GM19023 (cell line): ENCODE data around the gene SGCB.
"Not testable (repeated sequence)": the region's sequence is repeated elsewhere in the genome, so short reads cannot be mapped to it uniquely, and the experiment has no call there.

ENCODE experiments used
- ATAC-seq: cut with Tn5 transposase; IDR thresholded peaks from one replicate; pipeline ENCODE4 v1.9.1; 2021; ENCODE audit warnings: mild to moderate bottlenecking, moderate library complexity; ENCODE audit not compliant: unreplicated experiment

SGCB gene, protein sequence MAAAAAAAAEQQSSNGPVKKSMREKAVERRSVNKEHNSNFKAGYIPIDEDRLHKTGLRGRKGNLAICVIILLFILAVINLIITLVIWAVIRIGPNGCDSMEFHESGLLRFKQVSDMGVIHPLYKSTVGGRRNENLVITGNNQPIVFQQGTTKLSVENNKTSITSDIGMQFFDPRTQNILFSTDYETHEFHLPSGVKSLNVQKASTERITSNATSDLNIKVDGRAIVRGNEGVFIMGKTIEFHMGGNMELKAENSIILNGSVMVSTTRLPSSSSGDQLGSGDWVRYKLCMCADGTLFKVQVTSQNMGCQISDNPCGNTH

DNA sequence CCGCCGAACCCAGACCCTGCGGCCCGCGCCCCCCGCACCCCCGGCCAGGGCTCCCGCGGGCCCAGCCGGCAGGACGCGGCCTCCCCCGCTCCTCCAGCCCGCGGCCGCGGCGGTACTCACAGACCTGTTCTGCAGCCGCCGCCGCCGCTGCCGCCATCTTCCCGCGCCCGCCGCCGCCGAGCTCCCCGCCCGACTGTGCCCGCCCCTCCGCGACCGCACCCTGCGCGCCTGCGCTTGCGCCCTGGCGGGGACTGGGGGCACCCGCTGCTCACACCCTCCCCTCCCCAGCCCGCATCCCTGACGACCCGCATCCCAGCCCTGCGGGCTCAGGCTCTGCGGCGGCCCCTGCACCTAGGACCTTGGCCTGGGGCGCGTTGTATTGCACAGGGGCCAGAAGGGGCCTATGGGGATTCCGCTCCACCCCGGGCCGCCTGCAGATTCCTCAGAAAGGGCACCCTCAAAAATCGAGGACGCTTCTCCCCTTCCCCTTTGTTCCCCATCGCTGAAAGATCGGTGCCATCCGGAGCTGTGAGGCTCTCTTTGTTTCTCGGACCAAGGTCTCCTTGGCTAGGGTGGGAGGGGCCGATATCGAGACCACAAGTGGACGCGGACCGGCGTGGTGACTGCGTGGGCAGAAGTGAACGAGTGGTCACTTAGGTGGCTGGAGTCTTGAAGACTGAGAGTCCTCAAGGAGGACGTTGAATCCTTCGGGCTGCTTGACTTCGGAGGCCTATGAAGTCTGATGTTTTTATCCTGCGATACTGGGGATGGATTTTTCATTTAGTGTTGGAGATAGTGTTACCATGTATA is at the start of gene SGCB:
Gene SGCB (minus strand): TSS at position 197 of the 810 bp plus-strand sequence. CDS start 40 bp downstream, at position 157.
- peak; percentile 95 for ATAC-seq

DNA sequence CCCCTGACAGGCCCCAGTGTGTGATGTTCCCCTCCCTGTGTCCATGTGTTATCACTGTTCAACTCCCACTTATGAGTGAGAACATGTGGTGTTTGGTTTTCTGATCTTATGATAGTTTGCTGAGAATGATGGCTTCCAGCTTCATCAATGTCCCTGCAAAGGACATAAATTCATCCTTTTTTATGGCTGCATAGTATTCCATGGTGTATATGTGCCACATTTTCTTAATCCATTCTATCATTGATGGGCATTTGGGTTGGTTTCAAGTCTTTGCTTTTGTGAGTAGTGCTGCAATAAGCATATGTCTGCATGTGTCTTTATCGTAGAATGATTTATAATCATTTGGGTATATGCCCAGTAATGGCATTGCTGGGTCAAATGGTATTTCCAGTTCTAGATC is 48.3 kb upstream of the SGCB start:
- ATAC-seq: not testable (repeated sequence)

DNA sequence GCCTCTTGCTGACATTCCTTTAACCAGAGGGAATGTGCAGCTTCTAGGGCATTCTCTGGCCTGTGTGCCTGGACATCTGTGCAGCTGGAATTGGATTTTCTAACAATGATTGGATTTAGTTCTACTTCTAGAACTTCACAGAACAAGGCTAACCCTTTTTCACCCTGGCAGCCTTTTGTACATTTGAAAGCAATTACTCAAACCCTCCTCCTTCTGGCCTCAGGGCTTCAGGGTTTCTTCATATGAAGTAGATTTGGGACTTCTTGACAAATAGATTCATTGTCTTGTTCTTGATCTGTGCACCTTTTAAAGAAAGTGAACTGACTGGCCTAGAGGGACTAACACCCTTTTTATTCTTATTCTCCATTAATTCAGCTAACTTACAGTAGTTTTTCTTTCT is 43.1 kb upstream of the SGCB start:
- ATAC-seq: no peak

DNA sequence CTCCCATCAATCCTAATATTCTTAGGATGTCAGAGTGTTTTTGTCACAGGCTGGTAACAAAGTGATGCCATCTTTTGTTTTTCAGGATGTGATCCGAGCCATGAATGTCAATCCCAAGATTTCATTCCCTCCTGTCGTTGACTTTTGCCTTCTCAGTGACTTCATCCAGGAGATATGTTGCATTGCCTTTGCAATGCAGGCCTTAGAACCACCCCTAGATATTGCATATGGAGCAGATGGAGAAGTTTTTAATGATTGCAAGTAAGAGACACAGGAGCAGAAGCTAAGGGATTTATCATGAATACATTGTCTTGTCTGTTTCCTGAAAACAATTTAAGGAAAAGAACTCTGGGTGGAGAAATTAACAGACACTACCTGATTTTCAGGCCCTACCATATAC is 41.6 kb upstream of the SGCB start:
- ATAC-seq: no peak

DNA sequence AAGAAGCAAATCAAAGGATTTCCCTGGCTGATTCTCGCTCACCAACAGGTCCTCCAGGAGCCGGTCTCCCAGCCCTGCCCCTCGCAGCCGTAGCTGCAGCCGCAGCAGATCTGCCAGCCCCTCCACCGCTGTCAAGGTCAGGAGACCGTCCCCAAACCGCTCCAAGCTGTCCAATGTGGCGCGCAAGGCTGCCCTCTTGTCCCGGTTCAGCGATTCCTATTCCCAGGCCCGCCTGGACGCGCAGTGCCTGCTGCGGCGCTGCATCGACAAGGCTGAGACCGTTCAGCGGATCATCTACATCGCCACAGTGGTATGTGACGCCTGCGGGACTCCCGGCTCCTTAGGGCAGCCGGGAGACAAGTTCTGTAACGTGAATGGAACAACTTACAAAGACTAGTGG is 38.6 kb upstream of the SGCB start:
- no peak for ATAC-seq

DNA sequence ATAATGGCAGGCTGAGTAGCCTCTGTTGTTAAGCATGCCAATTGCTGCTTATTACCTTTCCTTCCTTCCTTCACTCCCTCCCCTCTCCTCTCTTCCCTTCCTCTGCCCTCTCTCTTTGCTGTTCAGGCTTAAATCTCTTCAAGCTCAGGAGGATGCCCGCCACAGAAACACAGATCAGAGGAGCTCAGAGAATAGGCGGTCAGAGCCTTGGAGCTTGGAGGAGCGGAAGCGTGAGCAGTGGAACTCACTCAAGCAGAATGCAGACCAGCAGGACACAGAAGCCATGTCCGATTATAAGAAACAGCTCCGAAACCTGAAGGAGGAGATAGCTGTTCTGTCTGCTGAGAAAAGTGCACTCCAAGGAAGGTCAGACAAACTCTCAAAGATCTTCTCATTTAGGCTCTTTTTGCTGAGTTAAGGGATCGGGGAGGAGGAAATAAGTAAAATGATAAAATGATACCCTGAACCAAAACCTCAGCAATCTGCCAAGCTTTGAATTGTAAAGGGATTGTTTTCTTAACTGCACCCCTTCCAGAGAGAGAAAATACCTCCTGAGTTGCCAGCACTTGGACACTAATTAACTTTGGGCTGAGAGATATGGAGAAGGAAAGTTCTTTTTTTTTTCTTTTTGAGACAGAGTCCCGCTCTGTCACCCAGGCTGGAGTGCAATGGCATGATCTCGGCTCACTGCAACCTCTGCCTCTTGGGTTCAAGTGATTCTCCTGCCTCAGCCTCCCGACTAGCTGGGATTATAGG is 33.9 kb upstream of the SGCB start:
- ATAC-seq: no peak

DNA sequence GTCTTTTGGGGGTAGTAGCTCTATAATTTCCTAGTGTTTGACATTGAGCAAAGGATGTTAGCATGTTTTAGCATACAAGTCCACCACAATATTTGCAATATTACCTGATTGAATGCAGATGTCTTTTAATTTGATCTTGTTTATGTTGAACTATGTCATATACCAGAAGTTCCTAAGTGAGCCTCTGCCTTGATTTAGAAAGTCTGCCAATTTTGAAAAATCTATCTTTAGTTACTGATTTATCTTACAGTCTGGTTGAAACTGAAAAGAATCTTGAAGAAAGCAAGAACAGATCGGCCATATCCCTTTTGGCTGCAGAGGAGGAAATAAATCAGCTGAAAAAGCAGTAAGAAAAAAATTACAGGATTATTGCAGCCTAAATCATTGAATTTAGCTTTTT is 31.5 kb upstream of the SGCB start:
- ATAC-seq: no peak

DNA sequence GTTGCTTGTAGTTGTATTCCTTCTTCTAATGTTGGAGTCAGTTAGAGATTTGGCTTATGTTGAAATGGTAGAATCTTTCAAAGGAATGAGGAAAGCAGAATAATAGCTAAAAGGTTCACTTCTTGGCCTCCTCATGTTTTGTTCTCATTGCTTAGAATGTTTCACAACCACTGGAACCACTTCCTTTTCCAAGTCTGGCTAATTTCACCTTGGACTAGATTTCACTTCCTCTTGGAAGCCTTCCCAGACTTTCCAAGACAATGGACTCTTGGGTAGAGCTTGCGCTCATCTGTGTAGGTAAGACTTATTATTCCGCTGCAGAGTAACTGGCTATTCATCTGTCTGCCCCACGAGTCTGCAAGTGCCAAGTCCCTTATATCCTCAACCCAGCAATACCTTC is 21.3 kb upstream of the SGCB start:
- no peak for ATAC-seq

DNA sequence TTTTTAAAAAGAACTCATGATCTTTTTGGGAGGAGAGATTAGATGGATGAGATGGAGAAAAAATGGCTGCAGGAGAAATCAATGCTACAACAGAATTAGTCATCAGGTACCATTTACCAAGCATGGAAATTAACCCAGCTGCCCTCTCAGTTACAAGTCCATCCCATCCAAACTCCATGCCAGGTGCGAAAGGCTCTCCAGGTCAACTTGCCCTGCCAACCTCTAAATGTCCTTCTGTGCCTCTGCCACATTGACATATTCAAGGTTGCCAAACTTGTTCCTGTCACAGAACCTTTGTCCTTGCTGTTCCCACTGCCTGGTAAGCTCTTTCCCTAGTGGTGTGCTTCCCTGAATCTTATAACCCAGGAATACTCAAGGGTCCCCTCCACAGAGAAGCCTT is 20.2 kb upstream of the SGCB start:
- no peak for ATAC-seq

DNA sequence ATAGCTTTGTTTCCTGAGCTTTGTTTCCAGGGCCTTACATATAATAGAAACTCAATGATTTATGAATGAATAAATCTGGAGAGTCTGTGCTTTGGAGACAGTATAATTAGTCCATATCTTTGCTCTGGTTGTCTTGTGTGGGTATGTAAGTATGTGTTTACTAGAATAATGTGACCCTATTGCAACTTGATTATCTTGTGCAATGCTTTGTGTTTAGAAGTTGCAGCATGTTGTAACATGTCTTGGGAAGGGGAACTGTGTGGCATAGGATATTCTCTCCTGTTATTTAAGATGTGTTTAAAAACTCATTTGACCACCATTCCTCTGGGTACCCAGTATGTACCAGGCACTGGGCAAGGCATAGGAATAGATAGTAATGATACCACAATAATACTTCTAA is 19.1 kb upstream of the SGCB start:
- no peak for ATAC-seq

DNA sequence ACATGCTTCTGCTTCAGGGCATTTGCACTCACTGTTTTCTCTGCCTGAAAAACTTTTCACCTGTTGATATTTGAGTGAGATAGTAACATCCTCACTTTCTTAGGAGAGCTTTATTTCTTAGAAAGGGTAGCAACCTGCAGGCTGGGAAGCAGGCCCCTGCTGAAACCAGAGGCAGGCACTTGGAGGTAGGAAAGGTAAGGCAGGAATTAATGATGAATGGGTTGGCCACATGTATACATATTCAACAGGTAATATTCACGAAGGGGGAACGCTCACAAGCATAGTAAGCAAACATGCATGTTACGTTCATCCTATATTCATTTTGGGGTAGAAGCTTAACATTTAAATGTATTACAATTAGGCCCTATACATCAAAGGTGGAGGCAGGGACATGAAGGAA is 16.2 kb upstream of the SGCB start:
- ATAC-seq: no peak

DNA sequence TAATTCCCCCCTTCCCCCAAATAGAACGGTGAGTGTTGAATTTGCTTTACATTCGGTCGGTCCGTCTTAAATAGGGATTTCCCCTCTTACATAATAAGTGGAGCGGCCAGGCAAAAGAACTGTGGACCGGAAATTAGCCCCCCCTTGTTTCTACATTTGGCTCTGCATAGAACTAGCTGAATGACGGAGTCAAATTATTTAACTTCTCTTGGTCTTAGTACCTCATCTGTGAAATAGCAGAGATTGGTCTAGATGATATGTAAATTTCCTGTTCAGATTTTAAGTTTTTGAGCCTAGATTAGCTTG is 14.3 kb upstream of the SGCB start:
- peak; percentile 59 for ATAC-seq

DNA sequence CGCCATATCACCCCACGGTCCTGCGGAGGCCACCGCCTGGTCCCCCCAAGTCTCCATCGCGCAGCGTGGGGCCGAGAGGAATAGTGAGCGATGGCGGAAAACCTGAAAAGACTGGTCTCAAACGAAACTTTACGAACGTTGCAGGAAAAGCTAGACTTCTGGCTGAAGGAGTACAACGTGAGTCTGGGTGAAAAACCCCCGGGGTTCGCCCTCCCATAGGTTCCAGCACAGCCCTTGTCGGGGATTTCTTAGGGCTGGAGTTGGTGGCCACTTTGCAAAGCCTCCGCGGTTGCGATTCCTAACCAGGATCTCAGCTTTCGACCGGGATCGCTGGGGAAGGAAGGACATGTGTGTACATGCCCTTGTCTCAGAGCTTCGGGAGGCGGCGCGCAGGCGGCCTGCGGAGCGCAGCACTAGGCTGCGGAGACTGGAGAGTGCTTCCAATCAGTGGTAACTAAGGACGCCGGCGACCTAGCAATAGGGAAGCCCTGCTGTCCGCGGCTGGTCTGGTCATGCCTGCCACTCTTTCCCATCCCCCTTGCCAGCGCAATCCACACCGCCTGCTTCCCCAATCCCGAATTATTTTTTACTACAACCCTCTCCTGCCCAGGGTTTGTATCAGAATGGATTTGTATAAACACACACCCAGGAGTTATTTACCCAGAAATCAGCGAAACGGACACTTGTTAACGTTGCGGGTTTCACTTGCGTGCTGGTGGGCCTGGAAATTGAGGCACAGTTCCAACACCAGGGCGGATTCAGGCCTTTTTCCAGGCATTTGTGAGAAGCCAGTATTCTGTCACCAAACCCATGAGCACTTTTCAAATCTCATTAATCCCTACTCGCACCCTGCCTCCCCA is 13.7 kb upstream of the SGCB start:
- peak; percentile 52 for ATAC-seq

DNA sequence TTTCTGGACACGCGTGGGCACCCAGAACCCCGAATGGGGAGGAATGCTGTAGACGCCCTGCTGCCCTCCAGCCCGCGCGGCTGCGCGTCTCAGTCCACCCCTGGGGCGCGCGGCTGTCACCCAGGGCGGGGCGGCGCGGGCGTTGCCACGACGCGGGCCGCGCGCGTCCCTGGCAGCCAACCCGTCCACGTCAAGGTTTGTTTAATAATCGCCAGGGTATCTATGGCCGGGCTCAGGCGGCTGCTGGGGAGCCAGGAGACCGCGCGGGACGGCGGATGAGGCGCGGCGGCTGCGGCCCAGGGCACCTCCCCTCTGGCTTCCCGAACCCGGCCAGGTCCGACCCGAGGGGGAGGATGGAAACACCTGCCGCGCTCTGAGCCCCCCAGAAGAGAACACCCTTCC is 13.1 kb upstream of the SGCB start, which contains the start of gene SPATA18:
Gene SPATA18 (plus strand): TSS at position 92 of the 402 bp plus-strand sequence. CDS start 401 bp downstream, outside the sequence.
- peak; percentile 48 for ATAC-seq

DNA sequence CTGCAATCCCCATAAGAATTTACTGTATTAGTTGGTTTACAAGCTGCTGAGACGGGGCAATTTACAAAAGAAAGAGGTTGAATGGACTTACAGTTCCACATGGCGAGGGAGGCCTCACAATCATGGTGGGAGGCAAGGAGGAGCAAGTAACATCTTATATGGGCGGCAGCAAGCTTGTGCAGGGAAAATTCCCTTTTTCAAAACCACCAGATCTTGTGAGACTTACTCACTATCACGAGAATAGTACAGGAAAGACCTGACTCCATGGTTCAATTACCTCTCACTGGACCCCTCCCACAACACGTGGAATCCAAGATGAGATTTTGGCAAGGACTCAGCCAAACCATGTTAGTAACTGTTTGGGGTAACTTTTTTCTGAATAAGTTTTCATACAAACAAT is 11.2 kb upstream of the SGCB start:
- no peak for ATAC-seq

DNA sequence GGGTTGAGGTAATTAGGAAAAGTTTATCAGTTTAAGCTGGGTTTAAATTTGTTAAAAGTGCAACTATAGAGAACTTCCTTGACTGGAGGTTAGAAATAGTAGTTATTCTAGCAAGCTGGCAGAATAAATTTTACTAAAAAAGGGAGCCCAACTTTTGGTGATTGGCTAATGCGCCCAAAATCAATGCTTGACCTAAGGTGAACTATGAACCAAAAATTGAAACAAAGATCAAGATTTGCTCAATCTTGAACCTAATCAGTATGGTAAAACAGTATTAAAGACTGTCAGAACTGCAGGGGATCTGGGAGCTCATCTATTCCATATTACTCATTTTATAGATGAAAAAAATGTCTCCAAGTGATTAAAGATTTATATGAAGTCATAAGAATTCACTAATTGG is 6.9 kb upstream of the SGCB start:
- ATAC-seq: no peak

DNA sequence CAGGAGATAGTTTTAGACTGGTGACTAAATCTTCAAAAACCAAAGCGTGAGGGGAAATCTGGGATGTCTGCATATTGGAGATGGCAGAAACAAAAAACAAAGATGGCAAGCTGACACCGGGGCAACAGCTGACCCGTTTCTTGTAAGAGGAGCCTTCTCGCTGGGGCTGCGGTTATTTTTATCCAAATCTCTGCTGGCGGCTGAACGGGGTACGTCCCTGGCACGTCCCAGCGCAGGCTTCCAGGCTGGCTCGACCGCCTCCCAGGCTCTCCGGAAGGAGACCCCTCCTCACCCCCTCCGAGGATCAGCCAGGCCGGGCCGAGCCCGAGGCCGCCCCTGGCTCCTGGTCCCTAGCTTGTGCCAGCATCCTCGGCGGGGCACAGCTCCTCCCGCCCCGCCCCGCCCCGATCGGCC is 403 bp downstream of the SGCB start:
- peak; percentile 58 for ATAC-seq

DNA sequence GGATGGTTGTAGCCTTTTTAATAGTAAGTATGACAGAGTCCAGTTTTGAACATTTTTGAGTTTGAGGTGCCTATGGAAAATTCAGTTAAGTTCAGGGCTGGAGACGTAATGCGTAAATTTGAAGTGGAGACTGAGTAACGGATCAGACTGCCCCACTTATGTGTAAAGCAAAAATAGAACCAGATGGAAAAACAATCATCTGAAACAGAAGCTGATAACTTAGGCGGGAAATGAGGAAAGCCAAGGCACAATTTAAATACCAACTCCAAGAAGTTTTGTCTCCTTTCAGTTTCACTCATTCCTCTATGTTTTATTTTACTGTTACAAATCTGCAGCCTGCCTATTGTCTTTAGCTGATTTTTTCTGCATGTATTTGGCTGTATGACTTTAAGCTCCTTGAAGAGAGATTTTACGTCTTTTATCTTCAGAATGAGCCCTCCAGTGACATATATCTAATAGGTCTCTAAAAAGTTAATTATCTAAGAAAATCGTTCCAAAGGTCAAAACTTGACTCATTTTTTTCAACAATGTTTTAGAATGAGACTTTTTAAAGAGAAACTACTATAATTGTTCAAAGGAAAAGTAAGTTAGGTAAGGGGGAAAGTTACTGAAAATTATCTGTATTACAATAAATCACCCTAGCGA is 1.1 kb downstream of the SGCB start:
- ATAC-seq: no peak

DNA sequence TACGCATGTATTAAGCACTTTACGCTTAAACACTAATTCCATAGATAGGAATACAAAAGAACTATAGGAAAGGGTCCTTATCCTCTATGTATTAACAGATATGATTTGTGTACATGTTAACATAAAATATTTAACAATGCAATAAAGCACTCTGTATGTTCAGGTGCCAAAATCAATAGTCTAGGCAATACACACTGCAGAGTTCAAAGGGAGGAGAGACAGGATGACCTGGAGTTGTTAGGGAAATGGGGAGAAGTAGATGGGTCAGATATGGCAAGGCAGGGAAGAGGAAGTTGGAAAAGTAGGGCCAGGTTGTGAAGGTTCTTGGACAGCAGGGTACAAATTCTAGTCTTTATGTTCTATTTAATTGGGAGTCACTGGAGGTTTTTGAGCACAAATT is 2.9 kb downstream of the SGCB start:
- ATAC-seq: no peak

DNA sequence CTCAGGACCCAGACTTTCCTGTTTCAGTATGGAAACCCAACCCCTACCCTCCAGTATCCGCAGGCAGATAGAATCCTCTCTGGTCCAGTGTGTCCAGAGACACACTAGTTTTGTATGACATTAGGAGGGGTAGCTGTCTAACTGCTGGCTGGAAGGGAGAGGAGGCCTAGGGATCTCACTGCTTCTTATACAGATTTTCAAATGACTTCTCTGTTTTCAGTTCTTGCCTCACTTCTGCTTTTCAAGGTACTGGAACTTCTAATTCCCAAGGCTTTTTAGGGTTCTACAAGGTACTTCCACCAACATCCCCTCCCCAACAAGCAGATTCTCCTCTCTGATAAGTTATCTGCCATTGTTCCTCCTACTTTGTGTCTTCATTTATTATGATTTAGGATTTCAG is 6.1 kb downstream of the SGCB start:
- ATAC-seq: no peak
